CD14-positive monocyte (primary cell): ENCODE results near the gene PRKAR1A. TPM values are rescaled to one million over a fixed set of nuclear protein-coding genes. Genes with fewer than 3 reads are reported as not detected.

Experiments
- DNase-seq, 3 donors: peaks; one replicate each; pipeline ENCODE4 v3.0.0-alpha.2; 2011 to 2022
- H2AFZ ChIP-seq: 2 replicates; pipeline ENCODE4 v1.6.0; 2012; ENCODE audit warnings: mild to moderate bottlenecking, low read depth, low read length, inconsistent platforms; ENCODE audit not compliant: insufficient read depth, poor library complexity, severe bottlenecking
- H3K27ac ChIP-seq, 2 donors: 1 replicate in 1 of 2; 2 replicates in 1 of 2; pipeline ENCODE4 v1.5.1; 2012 to 2013; ENCODE audit warnings: low read length in 2 of 2, control low read depth in 1 of 2, inconsistent platforms in 1 of 2, low read depth in 1 of 2, mild to moderate bottlenecking in 1 of 2
- H3K27me3 ChIP-seq, 2 donors: one replicate each; pipeline versions ENCODE4 v1.6.0 to v1.6.1; 2011 to 2013; ENCODE audit warnings: low read length in 2 of 2; ENCODE audit not compliant: control insufficient read depth in 2 of 2, insufficient read depth in 2 of 2
- H3K36me3 ChIP-seq, 2 donors: replicated peaks in 1 of 2; 1 replicate in 1 of 2; 2 replicates in 1 of 2; pipeline versions ENCODE4 v1.5.1 to v1.6.1; 2012 to 2013; ENCODE audit warnings: low read length in 2 of 2, control low read depth in 1 of 2, inconsistent platforms in 1 of 2, mild to moderate bottlenecking in 1 of 2; ENCODE audit not compliant: insufficient read depth in 2 of 2, control insufficient read depth in 1 of 2
- H3K4me1 ChIP-seq, 2 donors: 1 replicate in 1 of 2; 2 replicates in 1 of 2; pipeline versions ENCODE4 v1.5.1 to v1.6.1; 2012 to 2013; ENCODE audit warnings: low read length in 2 of 2, control low read depth in 1 of 2, inconsistent platforms in 1 of 2, mild to moderate bottlenecking in 1 of 2, moderate library complexity in 1 of 2; ENCODE audit not compliant: insufficient read depth in 2 of 2, control insufficient read depth in 1 of 2
- H3K4me2 ChIP-seq: replicated peaks from 2 replicates; pipeline ENCODE3; 2012; ENCODE audit warnings: low read length, moderate library complexity, mild to moderate bottlenecking; ENCODE audit not compliant: poor library complexity, severe bottlenecking; ENCODE audit errors: extremely low read depth
- H3K4me3 ChIP-seq, 3 experiments: fragments of 200-600 bp in 1 of 3; sonication (generic) in 1 of 3; replicated peaks in 1 of 3; 1 replicate in 2 of 3; 2 replicates in 1 of 3; pipeline ENCODE4 v1.5.1; 2011 to 2013; ENCODE audit warnings: low read length in 3 of 3, mild to moderate bottlenecking in 3 of 3, control low read depth in 2 of 3, low read depth in 2 of 3, inconsistent platforms in 1 of 3, moderate library complexity in 1 of 3
- H3K79me2 ChIP-seq: 2 replicates; pipeline ENCODE4 v1.6.0; 2012; ENCODE audit warnings: mild to moderate bottlenecking, control low read depth, inconsistent platforms, low read length, moderate library complexity; ENCODE audit not compliant: insufficient read depth
- H3K9ac ChIP-seq: 2 replicates; pipeline ENCODE4 v1.6.0; 2017; ENCODE audit warnings: low read length, mild to moderate bottlenecking; ENCODE audit not compliant: insufficient read depth, poor library complexity, severe bottlenecking
- H3K9me3 ChIP-seq, 2 donors: replicated peaks in 1 of 2; 1 replicate in 1 of 2; 2 replicates in 1 of 2; pipeline versions ENCODE4 v1.5.1 to v1.6.1; 2012 to 2013; ENCODE audit warnings: low read length in 2 of 2, control low read depth in 1 of 2; ENCODE audit not compliant: control insufficient read depth in 1 of 2, insufficient read depth in 1 of 2
- H4K20me1 ChIP-seq: 2 replicates; pipeline ENCODE4 v1.6.0; 2012; ENCODE audit warnings: mild to moderate bottlenecking, low read length, control low read depth, moderate library complexity; ENCODE audit not compliant: insufficient read depth
- H3K27ac Mint-ChIP-seq, 7 donors: one replicate each; pipeline ENCODE4 v1.8.0; 2020; ENCODE audit warnings: mild to moderate bottlenecking in 7 of 7, mixed read lengths in 7 of 7, moderate library complexity in 6 of 7, inconsistent platforms in 2 of 7
- H3K27me3 Mint-ChIP-seq, 3 donors: one replicate each; pipeline ENCODE4 v1.8.0; 2021 to 2022; ENCODE audit warnings: low read depth in 3 of 3, mild to moderate bottlenecking in 3 of 3, mixed read lengths in 3 of 3, moderate library complexity in 3 of 3, inconsistent platforms in 1 of 3
- H3K36me3 Mint-ChIP-seq, 2 donors: one replicate each; pipeline ENCODE4 v1.8.0; 2020; ENCODE audit warnings: mixed read lengths in 2 of 2, inconsistent platforms in 1 of 2, mild to moderate bottlenecking in 1 of 2
- H3K4me1 Mint-ChIP-seq: one replicate; pipeline ENCODE4 v1.8.0; 2020; ENCODE audit warnings: mild to moderate bottlenecking, mixed read lengths
- H3K4me3 Mint-ChIP-seq, 2 donors: one replicate each; pipeline ENCODE4 v1.8.0; 2020; ENCODE audit warnings: mild to moderate bottlenecking in 2 of 2, mixed read lengths in 2 of 2, moderate library complexity in 1 of 2
- H3K9me3 Mint-ChIP-seq, 7 donors: one replicate each; pipeline ENCODE4 v1.8.0; 2020 to 2022; ENCODE audit warnings: mixed read lengths in 7 of 7, mild to moderate bottlenecking in 6 of 7, moderate library complexity in 6 of 7, inconsistent platforms in 2 of 7
- CTCF ChIP-seq: fragments of 200-600 bp; IDR thresholded peaks from one replicate; pipeline ENCODE4 v1.8.0; 2022; ENCODE audit warnings: antibody characterized with exemption, mild to moderate bottlenecking
- WGBS: methylation state at CpG from one replicate; pipeline ENCODE4 v1.1.5; 2013; ENCODE audit warnings: missing lambda C conversion rate; ENCODE audit not compliant: insufficient coverage; 5-methylcytosine and 5-hydroxymethylcytosine counted together
- intact Hi-C, 2 donors: fragments of 100-400 bp; cut with micrococcal nuclease; formaldehyde crosslinking; loops; one replicate each; pipeline versions ENCODE4 v1.15.0 to v1.15.1; 2023
- polyA plus RNA-seq, 3 donors: library from polyadenylated mRNA; depleted of rRNA in 1 of 3; unstranded in 2 of 3; stranded (reverse) in 1 of 3; fragments of 300-500 nt in 2 of 3; fragments of >200 nt in 1 of 3; fragmentation: Illumina TruSeq in 2 of 3; gene quantifications; 1 replicate in 2 of 3; 2 replicates in 1 of 3; pipeline ENCODE4 v1.2.3, GENCODE V29; 2012 to 2021

The PRKAR1A gene
- polyA plus RNA-seq, 3 donors: 91.9 to 436 (median 300) TPM

- H3K79me2 ChIP-seq: no peaks in the 10 kb centered on the region
- Mint-ChIP-seq H3K27me3 (peaks cover 54 to 73% (median 61%) of the 10 kb centered on the region in 3 donors), H3K4me1 (peaks cover 33% of the 10 kb centered on the region), H3K4me3 (peak overlapping the region in 1 of 2 donors; percentile 13), H3K9me3 (peaks cover 0 to 12% (median 6%) of the 10 kb centered on the region in 7 donors), H3K36me3 (peaks cover 13 to 30% of the 10 kb centered on the region in 2 donors), H3K27ac (no peak overlapping the region)
- no peak overlapping the region for H3K27ac ChIP-seq
- no peak overlapping the region for H3K9ac ChIP-seq
- no peaks in the 10 kb centered on the region for H3K36me3 ChIP-seq
- no peak overlapping the region for H3K4me3 ChIP-seq
- TF ChIP-seq CTCF: no peak
- H4K20me1 ChIP-seq: no peaks in the 10 kb centered on the region
- peaks cover 0 to 4% of the 10 kb centered on the region in 2 donors for H3K9me3 ChIP-seq
- peaks cover 51 to 65% of the 10 kb centered on the region in 2 donors for H3K27me3 ChIP-seq
- no peak for DNase-seq
- intact Hi-C loops: no loop called here
- 100% methylated on average over 2 of the region's 5 CpGs for WGBS
- no peak overlapping the region for H3K4me2 ChIP-seq
- no peak overlapping the region for H2AFZ ChIP-seq
- H3K4me1 ChIP-seq: peaks cover 23 to 34% of the 10 kb centered on the region in 2 donors
Measured at GRCh38 chr17:68596411-68596945, 84.2 kb downstream of the PRKAR1A start.

GRCh38 chr17:68598074-68598473 lies 85.8 kb downstream of the PRKAR1A start:
- Histone ChIP-seq H3K4me2 (no peak overlapping the region), H3K27me3 (peaks cover 59 to 68% of the 10 kb centered on the region in 2 donors), H3K9me3 (peaks cover 0 to 4% of the 10 kb centered on the region in 2 donors), H3K4me3 (no peak overlapping the region), H3K4me1 (peaks cover 39 to 50% of the 10 kb centered on the region in 2 donors), H3K27ac (no peak overlapping the region), H2AFZ (no peak overlapping the region), H3K9ac (no peak overlapping the region), H3K79me2 (no peaks in the 10 kb centered on the region), H4K20me1 (no peaks in the 10 kb centered on the region), H3K36me3 (no peaks in the 10 kb centered on the region)
- Mint-ChIP-seq H3K27ac (peak overlapping the region in 1 of 7 donors; percentile 3), H3K9me3 (peaks cover 0 to 17% (median 9%) of the 10 kb centered on the region in 7 donors), H3K36me3 (peaks cover 15 to 35% of the 10 kb centered on the region in 2 donors), H3K27me3 (peaks cover 59 to 75% (median 62%) of the 10 kb centered on the region in 3 donors), H3K4me3 (peak overlapping the region in 1 of 2 donors; percentile 91), H3K4me1 (peaks cover 45% of the 10 kb centered on the region)
- 100% methylated on average over 2 of the region's 4 CpGs for WGBS
- no peak for DNase-seq
- intact Hi-C loops: no loop called here
- no peak for TF ChIP-seq CTCF
